SHP77 (cell line): ENCODE data around the gene MED7.

Experiments used
- DNase-seq, 2 experiments: peaks; one replicate each; lab custom pipeline; 2025; lab: John Stamatoyannopoulos, UW

The MED7 gene

GRCh38 chr5:157162919-157163510, 20.4 kb upstream of the MED7 start:
- DNase-seq, result no peak

DNA sequence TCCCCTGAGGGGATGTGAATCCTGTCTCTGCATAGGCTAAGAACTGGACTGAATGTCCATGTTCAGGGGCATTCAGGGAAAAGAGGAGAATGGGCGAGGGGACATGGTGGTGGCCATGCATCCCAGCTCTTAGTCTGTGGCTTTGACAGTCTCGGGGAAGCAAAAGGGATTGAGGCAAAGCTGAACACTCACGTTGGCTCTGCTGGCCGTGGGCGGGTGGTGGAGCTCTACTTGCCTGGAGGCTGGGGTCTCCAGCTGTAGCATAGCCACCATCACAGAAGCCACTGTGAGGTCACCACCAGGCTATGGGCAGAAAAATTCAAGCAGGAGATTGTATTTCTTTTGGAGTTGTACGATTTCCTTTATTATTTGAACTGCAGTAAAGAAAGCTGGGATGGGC, 19.3 kb upstream of the MED7 start:
- DNase-seq, result no peak

GRCh38 chr5:157160001-157160400, 17.3 kb upstream of the MED7 start:
- DNase-seq, result no peak

DNA sequence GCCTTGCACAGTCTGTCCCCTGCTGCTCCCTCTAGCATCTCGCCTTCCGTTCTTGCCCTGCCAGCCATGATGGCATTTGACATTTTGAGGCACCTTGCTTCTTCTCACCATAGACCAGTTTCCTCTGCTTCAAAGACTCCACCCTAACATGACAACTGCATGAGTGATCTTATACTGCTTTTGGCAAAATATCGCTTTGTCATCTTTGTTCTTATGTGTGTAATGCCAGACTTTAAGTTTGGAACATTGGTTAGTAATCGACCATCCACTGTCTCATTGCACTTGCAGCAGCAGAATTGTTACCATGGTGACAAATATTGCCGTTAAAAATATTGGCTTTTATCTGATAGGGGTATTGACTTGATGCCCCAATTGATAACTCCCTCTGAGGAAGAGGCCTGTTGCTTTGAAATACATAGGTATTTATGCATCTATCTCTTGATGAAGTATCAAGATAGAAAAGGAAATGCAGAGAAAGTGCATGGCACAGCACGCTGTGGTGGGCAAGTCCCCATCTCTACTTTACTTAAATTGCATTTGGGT, 16.6 kb upstream of the MED7 start:
- no peak for DNase-seq

DNA sequence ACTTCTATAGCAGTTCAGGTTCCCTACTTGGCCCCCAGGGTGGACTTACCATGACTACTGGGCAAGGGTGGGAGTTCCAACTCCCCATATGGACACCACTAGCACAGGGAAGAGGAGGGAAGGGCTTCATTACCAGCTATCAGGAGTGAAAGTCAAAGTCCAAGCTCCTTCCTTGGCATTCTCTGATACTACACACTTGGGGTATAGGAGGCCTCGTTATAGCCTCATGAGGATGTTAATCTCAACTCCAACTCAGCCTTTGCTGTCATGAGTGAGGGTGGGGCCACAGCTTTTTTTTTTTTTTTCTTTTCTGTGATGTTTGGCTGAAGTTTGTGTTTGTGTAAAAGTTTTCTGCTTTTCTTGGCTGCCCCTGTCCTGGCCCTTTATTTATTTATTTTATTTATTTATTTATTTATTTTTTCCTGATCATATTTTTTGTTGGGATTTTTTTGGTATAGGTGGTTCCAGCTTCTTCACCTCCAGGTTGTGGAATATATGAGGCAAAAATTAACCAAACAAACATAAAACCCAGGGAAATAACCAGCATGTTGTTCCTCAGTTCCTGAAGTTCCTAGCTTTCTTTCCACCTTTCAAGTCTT, 14.7 kb upstream of the MED7 start:
- no peak for DNase-seq

DNA sequence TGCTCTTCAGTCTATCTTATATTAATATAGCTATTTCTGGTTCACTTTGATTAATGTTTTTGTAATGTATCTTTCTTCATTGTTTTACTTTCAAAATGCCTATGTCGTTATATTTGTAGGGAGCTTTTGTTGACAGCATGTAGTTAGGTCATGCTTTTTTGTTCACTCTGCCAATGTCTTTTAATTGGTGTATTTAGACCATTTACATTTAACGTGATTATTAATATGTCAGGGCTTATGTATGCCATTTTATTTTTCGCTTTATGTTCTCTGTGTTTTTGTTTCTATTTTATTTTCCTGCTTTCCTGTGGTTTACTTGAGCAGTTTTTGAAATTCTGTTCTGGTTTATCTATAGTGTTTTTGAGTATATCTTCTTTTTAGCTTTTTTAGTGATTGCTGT, 12.6 kb upstream of the MED7 start:
- no peak for DNase-seq

DNA sequence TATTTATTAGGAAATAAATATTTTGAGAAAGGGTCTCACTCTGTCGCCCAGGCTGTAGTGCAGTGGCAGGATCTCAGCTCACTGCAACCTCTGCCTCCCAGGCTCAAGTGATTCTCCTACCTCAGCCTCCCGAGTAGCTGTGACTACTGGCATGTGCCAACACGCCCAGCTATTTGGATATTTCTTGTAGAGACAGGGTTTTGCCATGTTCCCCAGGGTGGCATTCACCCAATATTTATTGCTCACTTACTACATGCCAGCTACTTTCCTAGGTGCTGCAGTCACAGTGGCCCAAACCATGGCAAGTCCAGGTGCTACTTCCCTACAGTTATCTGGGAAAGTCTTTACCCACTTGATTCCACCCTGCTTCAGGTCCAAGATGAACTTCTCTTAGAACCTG, 8.3 kb upstream of the MED7 start:
- DNase-seq, result no peak

DNA sequence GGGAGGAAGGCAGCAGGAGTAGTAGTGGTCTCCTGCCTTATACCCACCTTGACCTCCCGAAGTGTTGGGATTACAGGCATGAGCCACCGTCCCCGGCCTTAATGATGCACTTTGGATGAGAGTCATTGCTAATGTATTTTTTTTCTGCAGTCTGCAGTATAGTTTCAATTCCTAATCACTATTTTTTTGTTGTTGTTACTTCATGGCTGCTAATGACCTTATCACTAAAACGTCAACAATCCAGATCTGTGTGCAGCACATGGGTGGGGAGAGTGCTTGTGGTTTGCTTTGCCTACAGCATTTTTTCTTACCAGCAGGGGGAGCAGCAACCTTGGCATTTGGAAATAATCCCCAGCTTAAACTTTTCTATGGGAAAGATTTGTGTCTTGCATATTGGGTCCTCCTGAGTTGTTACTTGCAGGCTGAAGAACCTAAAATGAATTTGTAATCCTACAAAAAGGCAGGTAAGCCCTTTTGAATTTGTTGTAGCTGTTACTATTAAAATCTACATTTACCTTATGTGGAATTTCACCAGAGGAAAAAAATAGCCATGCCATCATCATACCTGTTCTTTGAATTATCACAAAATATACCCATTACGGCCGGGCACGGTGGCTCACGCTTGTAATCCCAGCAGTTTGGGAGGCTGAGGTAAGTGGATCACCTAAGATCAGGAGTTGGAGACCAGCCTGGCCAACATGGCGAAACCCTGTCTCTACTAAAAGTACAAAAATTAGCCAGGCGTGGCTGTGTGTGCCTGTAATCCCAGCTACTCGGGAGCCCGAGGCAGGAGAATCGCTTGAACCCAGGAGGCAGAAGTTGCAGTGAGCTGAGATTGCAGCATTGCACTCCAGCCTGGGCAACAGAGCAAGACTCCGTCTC, 6.3 kb upstream of the MED7 start:
- DNase-seq, result peak; percentile 17 to 62

GRCh38 chr5:157143127-157143971, 684 bp upstream of the MED7 start:
- peak; percentile 60 to 81 for DNase-seq

DNA sequence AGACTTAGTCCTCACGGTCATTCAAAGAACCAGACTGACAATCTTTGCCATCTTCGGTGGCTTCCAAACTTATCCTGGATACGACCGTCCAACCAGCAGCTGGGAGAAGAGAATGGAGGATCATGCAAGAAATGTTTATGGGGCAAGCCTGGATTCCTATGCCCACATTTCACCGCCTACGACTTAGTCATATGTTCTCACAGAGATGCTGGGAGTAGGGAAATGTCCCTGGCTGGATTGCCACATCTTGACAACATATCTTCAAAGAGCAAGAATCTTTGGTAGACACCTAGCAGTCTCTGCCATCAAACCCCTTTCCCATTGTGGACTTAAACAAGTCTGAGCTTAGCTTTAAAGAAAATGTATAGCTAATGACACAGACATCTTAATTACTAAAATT, 5.0 kb downstream of the MED7 start:
- DNase-seq, result no peak

- no peak for DNase-seq
These were observed 10.4 kb downstream of the MED7 start for GRCh38 chr5:157132281-157132612.

DNA sequence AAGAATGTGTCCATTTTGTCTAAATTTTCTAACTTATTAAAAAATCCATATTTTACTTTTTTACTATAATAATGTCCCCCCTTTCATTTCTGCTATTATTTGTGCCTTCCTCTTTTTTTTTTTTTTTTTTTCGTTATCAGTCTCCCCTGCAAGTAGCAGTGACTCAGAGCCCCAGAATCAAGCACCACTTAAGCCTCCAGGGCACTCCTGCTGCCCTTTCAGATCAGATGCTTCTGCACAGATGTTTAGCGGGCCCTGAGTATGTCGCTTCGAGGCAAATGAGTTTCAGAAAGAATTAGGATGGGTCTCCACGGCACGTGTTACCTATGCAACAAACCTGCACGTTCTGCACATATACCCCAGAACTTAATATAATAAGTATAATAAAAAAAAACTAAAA, 11.7 kb downstream of the MED7 start:
- DNase-seq, result no peak

GRCh38 chr5:157121709-157122108, 21.0 kb downstream of the MED7 start:
- DNase-seq, result no peak

DNA sequence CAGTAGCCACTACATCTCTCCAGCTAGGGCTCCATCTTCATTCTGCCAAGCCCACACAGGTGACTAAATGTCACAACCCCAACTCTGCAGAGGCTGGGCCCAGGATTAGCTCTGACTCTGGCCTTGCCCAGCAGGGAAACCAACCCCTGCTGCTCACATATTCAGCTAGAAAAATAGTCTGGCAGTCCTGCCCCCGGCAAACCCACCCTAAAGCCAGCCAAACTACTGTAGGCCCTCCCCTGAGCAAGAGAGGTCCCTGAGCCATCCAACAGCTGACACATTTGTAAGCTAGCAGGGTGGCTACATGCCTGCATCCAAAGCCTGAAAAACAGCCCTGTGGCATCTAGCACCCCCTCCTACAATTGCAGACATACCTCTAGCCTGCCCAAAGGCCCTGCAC, 22.6 kb downstream of the MED7 start:
- DNase-seq, result no peak

DNA sequence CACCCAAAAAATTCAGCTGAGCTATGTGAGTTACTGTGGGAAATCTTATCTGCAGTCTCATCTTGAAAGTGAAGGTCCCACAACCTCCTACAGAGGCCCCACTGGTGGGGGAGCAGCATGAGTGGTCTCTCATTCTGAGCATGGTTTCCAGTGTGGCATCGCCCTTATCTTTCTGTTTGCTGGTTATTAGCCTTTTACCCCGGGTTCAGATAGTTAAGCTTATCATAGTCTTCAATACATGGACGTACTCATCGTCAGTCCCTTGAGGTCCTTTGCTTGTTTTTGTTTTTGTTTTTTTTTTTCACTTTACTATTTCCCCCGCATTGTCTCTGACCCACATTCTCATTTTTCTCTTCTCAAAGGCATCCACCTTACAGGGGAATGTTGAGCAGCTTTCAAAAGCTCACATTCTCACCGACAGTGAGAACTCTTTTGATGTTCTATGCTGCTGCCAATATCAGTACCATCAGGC, 26.1 kb downstream of the MED7 start:
- no peak for DNase-seq

DNA sequence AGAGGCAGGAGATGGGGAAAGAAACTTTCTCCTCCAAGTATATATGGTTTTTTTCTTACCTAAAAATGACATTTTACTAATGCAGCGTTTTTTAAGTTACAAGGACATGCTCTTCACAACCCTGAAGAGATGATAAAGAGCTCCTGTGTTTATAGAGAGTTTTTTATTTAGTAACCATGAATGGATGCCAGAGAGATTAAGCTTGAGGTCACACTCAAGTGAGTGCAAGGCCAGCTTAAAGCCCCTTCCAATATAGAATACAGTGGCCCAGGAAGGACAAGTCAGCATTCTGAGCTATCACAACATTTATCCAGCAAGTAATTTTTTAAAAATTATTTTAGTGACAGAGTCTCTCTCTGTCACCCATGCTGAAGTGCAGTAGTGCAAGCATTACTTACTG, 27.2 kb downstream of the MED7 start:
- DNase-seq, result no peak

GRCh38 chr5:157115012-157115411, 27.7 kb downstream of the MED7 start:
- DNase-seq, result no peak

DNA sequence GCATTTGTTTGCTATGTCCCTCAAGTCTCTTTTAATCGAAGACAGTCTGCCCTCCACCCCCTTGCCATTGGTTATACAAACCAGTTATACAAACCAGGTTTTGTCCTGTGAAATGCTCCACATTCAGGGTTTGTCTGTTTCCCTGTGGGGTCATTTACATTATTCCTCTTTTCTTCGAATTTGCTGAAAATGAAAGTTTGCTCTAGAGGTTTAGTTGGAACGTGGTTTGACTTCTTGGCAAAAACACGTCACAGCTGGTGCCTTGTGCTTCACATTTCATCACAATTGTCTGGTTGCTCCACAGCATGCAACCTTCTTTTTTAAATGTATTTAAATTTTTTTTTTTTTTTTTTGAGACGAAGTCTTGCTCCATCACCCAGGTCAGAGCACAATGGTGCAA, 29.7 kb downstream of the MED7 start:
- no peak for DNase-seq

DNA sequence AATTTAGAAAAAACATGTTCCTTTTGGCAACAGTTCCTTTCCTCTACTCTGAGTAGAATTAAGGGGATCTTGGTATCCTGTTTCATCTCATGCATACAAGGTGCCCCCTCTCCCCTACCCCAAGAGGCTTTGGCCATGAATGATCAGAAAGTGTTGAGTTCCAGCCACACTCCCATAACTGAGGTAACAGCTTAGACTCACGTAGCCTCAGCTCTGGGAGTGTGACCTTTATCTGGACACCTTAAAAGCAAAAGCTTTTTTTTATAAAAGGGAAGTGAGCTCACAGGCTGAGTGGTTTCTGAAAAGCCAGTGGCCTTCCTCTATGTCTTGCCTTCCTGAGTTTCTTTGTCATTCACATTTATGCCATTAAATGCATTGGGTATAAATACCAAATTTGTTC, 32.9 kb downstream of the MED7 start:
- DNase-seq, result no peak

- DNase-seq, result no peak
These were observed 33.7 kb downstream of the MED7 start, which contains the start of gene HAVCR2 for GRCh38 chr5:157108976-157109375. HAVCR2 (minus strand) TSS chr5:157109044; CDS start chr5:157108983, 61 bp downstream.

GRCh38 chr5:157107508-157107907, 35.2 kb downstream of the MED7 start:
- no peak for DNase-seq
